Transverse colon (tissue), 3 donors: Measurements from ENCODE around the gene SLC11A2.

Source experiments
- CTCF ChIP-seq, 5 experiments: fragments of 200-600 bp in 3 of 5; fragments of 450-650 bp in 2 of 5; sonication (generic) in 3 of 5; IDR thresholded peaks; 1 replicate in 2 of 5; 2 replicates in 3 of 5; pipeline ENCODE4 v1.5.1; 2016 to 2017; ENCODE audit warnings: antibody characterized with exemption in 5 of 5, inconsistent platforms in 3 of 5, mild to moderate bottlenecking in 2 of 5, moderate library complexity in 1 of 5
- EP300 ChIP-seq: sonication (generic); formaldehyde crosslinking; IDR thresholded peaks from one replicate; pipeline ENCODE4 v1.6.1; 2017; ENCODE audit warnings: antibody characterized with exemption, low read depth
- POLR2A ChIP-seq: fragments of 450-650 bp; IDR thresholded peaks from one replicate; pipeline ENCODE4 v1.6.1; 2016; ENCODE audit warnings: antibody characterized with exemption, mild to moderate bottlenecking, moderate library complexity

GRCh38 chr12:51018956-51019355, 7.2 kb downstream of the SLC11A2 start:
- TF ChIP-seq CTCF (IDR thresholded peaks at IDR 0.05) (no peak), POLR2A (no peak), EP300 (no peak)
